Measurements from ENCODE around the gene TRIM27. TPM values are rescaled to one million over a fixed set of nuclear protein-coding genes. Genes with fewer than 3 reads are reported as not detected.
A peak's percentile ranks its signal among the peaks of the same experiment; 100 is the strongest.
"Not testable (repeated sequence)": the region's sequence is repeated elsewhere in the genome, so short reads cannot be mapped to it uniquely, and the experiment has no call there.

TRIM27 gene
- total RNA-seq, 1 experiment from 2014 or later, result 89.5 TPM

DNA sequence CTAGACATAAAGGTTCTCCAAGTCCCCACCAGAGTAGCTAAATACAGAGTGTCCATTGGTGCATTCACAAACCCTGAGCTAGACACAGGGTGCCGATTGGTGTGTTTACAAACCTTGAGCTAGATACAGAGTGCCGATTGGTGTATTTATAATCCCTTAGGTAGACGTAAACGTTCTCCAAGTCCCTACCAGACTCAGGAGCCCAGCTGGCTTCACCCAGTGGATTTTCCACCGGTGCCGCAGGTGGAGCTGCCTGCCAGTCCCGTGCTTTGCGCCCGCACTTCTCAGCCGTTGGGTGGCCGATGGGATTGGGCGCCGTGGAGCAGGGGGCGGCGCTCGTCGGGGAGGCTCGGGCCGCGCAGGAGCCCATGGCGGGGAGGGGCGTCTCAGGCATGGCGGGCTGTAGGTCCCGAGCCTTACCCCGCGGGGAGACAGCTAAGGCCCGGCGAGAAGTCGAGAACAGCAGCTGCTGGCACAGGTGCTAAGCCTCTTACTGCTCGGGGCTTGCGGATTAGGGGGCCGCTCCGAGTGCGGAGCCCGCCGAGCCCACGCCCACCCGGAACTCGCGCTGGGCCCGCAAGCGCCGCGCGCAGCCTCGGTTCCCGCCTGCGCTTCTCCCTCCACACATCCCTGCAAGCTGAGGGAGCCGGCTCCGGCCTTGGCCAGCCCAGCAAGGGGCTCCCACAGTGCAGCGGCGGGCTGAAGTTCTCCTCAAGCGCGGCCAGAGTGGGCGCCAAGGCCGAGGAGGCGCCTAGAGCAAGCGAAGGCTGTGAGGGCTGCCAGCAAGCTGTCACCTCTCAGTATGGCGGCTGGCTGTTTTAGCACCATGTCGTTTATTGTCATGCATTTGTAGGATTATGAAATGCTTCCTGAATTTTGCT is 57.3 kb downstream of the TRIM27 start:
- not testable (repeated sequence) for DNase-seq (ENCODE audit: low read depth)

DNA sequence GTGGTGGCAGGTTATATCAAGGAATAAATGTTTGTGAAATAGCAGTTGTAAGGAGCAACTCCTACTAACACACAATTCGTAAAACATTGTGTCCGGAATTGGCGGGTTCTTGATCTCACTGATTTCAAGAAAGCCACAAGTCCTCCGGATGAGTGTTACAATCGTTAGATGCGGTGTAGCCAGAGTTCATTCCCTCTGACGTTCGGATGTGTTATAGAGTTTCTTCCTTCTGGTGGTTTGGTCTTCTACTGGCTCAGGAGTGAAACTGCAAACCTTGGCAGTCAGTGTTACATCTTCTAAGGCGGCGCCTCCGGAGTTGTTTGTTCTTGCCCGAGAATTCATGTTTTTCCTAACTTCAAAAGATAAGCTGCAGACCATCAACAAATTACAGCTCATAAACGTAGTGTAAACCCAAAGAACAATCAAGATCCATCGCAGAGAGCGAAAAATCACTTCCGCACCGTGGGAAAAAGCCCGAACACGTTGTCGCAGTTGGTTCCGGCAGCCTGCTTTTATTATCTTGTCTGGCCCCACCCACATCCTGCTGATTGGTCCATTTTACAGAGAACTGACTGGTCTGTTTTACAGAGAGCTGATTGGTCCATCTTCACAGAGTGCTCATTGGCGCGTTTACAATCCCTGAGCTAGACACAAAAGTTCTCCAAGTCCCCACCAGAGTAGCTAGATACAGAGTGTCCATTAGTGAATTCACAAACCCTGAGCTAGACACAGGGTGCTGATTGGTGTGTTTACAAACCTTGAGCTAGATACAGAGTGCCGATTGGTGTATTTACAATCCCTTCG is 58.2 kb downstream of the TRIM27 start:
- DNase-seq (ENCODE audit: low read depth), result no peak

DNA sequence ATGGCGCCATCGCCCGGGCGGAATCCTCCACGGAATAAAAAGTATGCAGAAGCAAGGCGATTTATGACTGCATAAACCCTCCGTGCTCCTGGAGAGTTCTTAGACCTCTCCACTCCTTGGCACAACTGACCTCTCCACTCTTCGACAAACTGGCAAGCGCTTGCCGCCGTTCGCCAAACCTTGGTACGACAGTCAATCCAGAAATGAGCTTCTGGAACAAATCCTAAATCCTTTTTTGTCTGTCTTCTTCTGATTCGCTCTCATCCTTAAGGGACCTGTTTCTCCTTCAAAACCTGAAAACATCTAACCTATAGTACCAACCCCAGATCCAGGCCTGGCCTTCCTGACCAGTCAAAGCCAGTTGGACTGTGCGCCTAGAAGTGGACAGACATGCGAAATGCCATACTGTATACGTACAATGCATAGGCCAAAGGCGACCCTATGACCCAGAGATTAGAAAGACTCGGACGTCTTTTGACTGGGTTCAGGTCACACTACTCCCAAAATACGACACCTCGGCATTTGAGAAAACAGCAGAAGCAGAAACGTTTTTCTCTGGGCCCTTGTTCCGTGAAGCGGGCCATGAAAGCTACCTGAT is 59.4 kb downstream of the TRIM27 start:
- DNase-seq (ENCODE audit: low read depth), result no peak

DNA sequence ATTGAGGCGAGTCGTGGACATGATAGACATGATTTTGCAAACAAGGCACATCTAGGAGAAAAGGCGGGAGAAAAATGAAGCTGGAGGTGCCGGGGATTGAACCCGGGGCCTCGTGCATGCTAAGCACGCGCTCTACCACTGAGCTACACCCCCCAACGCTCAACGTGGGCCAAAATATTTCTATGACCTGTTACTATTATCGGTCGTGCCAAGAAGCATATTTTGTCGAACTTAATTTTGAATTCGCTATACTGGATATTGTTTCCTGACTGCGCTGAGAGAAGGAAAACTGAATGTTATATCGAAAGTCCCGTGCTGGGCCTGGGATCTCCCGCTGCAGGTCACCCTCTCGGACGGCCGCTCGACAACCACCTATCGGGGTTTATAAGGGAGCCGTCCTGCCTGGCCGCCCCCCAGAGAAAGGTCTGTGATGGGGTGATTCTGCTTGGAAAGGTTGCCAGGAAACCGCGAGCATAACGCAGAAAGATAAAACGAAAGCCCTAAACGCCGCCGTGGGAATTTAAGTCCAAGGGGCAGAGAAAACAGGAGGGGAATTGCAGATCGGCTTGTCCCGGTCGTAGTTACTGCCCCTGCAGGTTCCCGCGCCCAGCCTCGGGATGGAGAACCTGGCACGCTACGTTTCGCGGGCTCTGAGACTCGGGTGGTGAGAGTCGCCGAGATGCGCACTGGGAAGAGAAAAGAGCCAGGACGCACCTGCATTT is 60.0 kb downstream of the TRIM27 start:
- DNase-seq (ENCODE audit: low read depth), result peak; percentile 85

DNA sequence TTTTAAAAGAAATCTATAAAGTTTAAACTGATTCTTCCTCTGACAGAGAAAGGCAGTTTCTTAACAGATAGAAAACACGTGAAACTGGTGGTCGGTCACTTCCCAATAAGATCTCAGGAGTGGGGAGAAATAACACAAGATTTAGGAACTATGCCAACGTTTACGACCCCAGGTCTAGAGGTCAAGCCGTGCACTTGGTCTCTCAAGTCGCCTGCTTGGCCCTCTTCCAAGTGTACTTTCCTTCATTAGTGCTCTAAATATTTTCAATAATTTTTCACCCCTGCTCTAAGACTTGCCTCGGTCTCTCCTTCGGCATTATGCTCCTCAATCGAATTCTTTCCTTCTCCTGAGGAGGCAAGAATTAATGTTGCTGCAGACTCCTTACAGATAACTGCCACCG is 61.7 kb downstream of the TRIM27 start:
- no peak for DNase-seq (ENCODE audit: low read depth)

DNA sequence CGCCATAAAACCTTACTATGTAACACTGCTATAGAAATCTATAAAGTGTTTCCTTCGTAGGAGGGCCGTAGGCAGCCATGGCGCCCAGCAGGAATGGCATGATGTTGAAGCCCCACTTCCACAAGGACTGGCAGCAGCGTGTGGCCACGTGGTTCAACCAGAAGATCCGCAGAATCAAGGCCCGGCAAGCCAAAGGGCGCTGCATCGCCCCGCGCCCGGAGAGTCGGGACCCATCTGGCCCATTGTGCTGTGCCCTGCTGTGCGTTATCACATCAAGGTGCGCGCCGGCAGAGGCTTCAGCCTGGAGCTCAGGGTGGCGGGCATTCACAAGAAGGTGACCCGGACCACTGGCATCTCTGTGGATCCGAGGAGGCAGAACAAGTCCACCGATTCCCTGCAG is 62.4 kb downstream of the TRIM27 start:
- DNase-seq (ENCODE audit: low read depth), result no peak

DNA sequence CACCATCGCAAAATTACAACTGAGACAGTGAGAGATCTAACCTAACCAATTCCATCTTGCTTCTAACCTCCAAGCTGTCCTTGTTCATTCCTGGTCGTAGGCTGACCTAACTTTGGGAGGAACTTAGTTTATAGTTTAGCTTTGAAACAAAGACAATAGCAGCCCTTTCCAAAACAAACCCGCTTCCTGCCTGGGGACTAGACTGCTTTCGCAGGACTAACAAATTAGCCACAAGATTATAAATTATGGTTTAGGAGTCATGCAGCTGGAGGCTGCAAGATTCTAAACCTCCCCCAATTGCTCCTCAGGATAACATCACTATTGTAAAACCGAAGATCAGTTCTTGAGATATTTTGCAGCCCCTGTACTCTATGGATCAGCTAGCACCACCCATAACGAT is 63.2 kb downstream of the TRIM27 start:
- no peak for DNase-seq (ENCODE audit: low read depth)

DNA sequence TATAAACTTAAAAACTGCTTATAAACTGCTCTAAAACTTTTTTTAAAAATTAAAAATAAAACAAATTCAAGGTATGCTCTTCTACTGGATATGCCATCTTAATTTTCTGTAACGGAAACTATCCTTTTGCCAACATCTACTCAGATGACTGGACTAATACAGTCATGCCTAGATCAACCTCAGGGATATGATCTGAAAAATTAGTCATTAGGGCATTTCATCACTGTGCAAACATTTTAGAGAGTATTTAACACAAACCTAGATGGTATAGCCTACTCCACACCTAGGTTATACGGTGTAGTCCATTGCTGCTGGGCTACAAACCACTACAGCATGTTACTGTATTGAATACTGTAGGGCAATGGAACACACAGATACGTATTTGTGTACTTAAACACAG is 64.8 kb downstream of the TRIM27 start:
- peak; percentile 11 for DNase-seq (ENCODE audit: low read depth)

DNA sequence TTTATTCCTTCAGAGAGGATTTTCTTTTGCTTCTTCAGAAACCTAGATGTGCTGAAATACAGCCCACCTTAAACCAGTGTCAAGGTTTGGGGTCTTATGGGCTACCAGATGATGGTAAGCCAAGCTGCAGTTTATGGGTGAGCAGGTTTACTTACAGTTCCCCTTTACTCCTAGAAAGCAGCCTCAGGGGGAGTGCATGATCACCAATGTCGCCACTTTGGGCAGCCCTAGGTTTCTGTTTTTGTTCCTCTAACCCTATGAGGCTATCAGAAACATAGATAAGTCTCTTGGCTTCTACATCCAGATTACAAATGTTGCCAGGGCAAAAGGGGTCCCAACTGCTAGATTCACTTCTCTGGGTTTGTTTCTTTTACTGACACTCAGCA is 67.2 kb downstream of the TRIM27 start:
- no peak for DNase-seq (ENCODE audit: low read depth)

DNA sequence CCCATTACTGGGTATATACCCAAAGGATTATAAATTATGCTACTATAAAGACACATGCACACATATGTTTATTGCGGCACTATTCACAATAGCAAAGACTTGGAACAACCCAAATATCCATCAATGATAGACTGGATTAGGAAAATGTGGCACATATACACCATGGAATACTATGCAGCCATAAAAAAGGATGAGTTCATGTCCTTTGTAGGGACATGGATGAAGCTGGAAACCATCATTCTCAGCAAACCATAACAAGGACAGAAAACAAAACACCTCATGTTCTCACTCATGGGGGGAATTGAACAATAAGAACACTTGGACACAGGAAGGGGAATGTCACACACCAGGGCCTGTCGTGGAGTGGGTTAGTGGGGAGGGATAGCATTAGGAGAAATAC is 69.4 kb downstream of the TRIM27 start:
- not testable (repeated sequence) for DNase-seq (ENCODE audit: low read depth)

Small RNAs within 50 kb of the gene (small RNA-seq; reads per million reads assigned to genes)
- gene RNU6-930P, result not detected

Other genes starting within 250 kb of the TRIM27 start
- 0.40 and 0.51 TPM in 2 replicates for gene ZNF311, start 81.3 kb upstream of the TRIM27 start, total RNA-seq (2014; rRNA removed; shearing (Covaris generic))
- not detected in 2 replicates for gene OR2W1, start 121.2 kb upstream of the TRIM27 start, total RNA-seq (2014; rRNA removed; shearing (Covaris generic))
- not detected in 2 replicates for gene OR2B3, start 163.3 kb upstream of the TRIM27 start, total RNA-seq (2014; rRNA removed; shearing (Covaris generic))
- not detected in 2 replicates for gene OR2J1, start 175.5 kb upstream of the TRIM27 start, total RNA-seq (2014; rRNA removed; shearing (Covaris generic))
- not detected in 2 replicates for gene OR2J3, start 184.1 kb upstream of the TRIM27 start, total RNA-seq (2014; rRNA removed; shearing (Covaris generic))
- gene OR2J2, start 246.9 kb upstream of the TRIM27 start, total RNA-seq (2014; rRNA removed; shearing (Covaris generic)), result not detected in 2 replicates

Data from HT1080 (cell line).